HG03135 (cell line): ENCODE results near the gene HYOU1.
"Not testable (repeated sequence)": the region's sequence is repeated elsewhere in the genome, so short reads cannot be mapped to it uniquely, and the experiment has no call there.

Experiments used
- ATAC-seq: cut with Tn5 transposase; IDR thresholded peaks from one replicate; pipeline ENCODE4 v1.9.1; 2021; ENCODE audit warnings: mild to moderate bottlenecking, moderate library complexity; ENCODE audit not compliant: unreplicated experiment

HYOU1 gene

GRCh38 chr11:119044708-119045107, 12.3 kb downstream of the HYOU1 start:
- no peak for ATAC-seq

- ATAC-seq, result no peak
Measured at GRCh38 chr11:119042927-119043326, 14.1 kb downstream of the HYOU1 start.

- no peak for ATAC-seq
Measured at GRCh38 chr11:119041821-119042514, 15.0 kb downstream of the HYOU1 start.

GRCh38 chr11:119039471-119039870, 17.5 kb downstream of the HYOU1 start:
- not testable (repeated sequence) for ATAC-seq

- no peak for ATAC-seq
Measured at GRCh38 chr11:119038884-119039283, 18.1 kb downstream of the HYOU1 start.

GRCh38 chr11:119034813-119035212, 22.2 kb downstream of the HYOU1 start:
- ATAC-seq, result no peak

GRCh38 chr11:119033421-119033820, 23.6 kb downstream of the HYOU1 start:
- not testable (repeated sequence) for ATAC-seq

- no peak for ATAC-seq
Measured at GRCh38 chr11:119031912-119032280, 25.1 kb downstream of the HYOU1 start.

GRCh38 chr11:119030329-119031047, 26.5 kb downstream of the HYOU1 start, which contains the start of gene SLC37A4:
Gene SLC37A4 (minus strand): TSS chr11:119030877.
- ATAC-seq, result peak; percentile 86

GRCh38 chr11:119030029-119030328, 27.0 kb downstream of the HYOU1 start:
- ATAC-seq, result peak; percentile 12

GRCh38 chr11:119029340-119030028, 27.5 kb downstream of the HYOU1 start:
- ATAC-seq, result peak; percentile 3

GRCh38 chr11:119029069-119029339, 28.0 kb downstream of the HYOU1 start:
- no peak for ATAC-seq

GRCh38 chr11:119028346-119029068, 28.5 kb downstream of the HYOU1 start:
- ATAC-seq, result no peak

- ATAC-seq, result no peak
Measured at GRCh38 chr11:119027561-119028345, 29.3 kb downstream of the HYOU1 start.

GRCh38 chr11:119026970-119027369, 30.0 kb downstream of the HYOU1 start:
- ATAC-seq, result no peak

GRCh38 chr11:119025978-119026766, 30.8 kb downstream of the HYOU1 start:
- ATAC-seq, result no peak

- no peak for ATAC-seq
Measured at GRCh38 chr11:119025541-119025940, 31.5 kb downstream of the HYOU1 start.

- no peak for ATAC-seq
Measured at GRCh38 chr11:119025099-119025473, 31.9 kb downstream of the HYOU1 start.

GRCh38 chr11:119024430-119025098, 32.4 kb downstream of the HYOU1 start:
- ATAC-seq, result no peak

- no peak for ATAC-seq
Measured at GRCh38 chr11:119023741-119024140, 33.3 kb downstream of the HYOU1 start.
